GM12878 (cell line): ENCODE results near the gene C2orf68. TPM values are rescaled to one million over a fixed set of nuclear protein-coding genes. Genes with fewer than 3 reads are reported as not detected.

Source experiments
- ATAC-seq: fragments of 200-7000 bp; cut with Tn5 transposase; 3 replicates; pipeline ENCODE4 v1.9.1; 2020; ENCODE audit warnings: mild to moderate bottlenecking, moderate library complexity
- BruUV-seq: library from RNA; stranded (reverse); fragments of 400-500 nt; replicated peaks from 2 replicates; lab custom pipeline; 2021; lab: Mats Ljungman, UMichigan
- CTCF ChIA-PET: fragments of 300-600 bp; sonication (Branson Sonifier 250); formaldehyde crosslinking; extraction: SDS; loops from one replicate; lab custom pipeline; 2021; ENCODE audit warnings: inconsistent platforms; lab: Yijun Ruan, JAX
- POLR2A ChIA-PET: fragments of 350-600 bp; formaldehyde crosslinking; extraction: SDS; loops from one replicate; lab custom pipeline; 2021; ENCODE audit warnings: inconsistent platforms; lab: Charles Lee
- RAD21 ChIA-PET: fragments of 300-600 bp; sonication (Branson Sonifier 250); formaldehyde crosslinking; loops from one replicate; lab custom pipeline; 2023; ENCODE audit warnings: antibody characterized with exemption; ENCODE audit not compliant: unreplicated experiment; lab: Charles Lee
- SMC1A ChIA-PET: fragments of 300-600 bp; sonication (Branson Sonifier 250); formaldehyde crosslinking; loops from one replicate; lab custom pipeline; 2023; ENCODE audit not compliant: unreplicated experiment, uncharacterized antibody; lab: Charles Lee
- DNase-seq: peaks from one replicate; pipeline ENCODE4 v3.0.0-alpha.2; 2011; ENCODE audit warnings: low read depth, low spot score
- FAIRE-seq: peaks from 3 replicates; lab custom pipeline; 2011; peaks lifted over from hg19 to GRCh38; lab: Jason Lieb, UNC
- H2AFZ ChIP-seq: 2 replicates; pipeline ENCODE4 v1.6.0; 2011; ENCODE audit warnings: low read depth, low read length, control low read depth; ENCODE audit not compliant: control insufficient read depth
- H3K27ac ChIP-seq: 2 replicates; pipeline ENCODE4 v1.5.1; 2011; ENCODE audit warnings: control low read depth; ENCODE audit not compliant: control insufficient read depth, insufficient read depth
- H3K27me3 ChIP-seq, 2 experiments: replicated peaks in 1 of 2; 2 replicates each; pipeline versions ENCODE4 v1.6.0 to v1.6.1; 2011; ENCODE audit warnings: low read length in 1 of 2; ENCODE audit not compliant: control insufficient read depth in 2 of 2, insufficient read depth in 2 of 2
- H3K36me3 ChIP-seq, 2 experiments: 2 replicates each; pipeline ENCODE4 v1.5.1; 2011; ENCODE audit warnings: low read length in 1 of 2; ENCODE audit not compliant: control insufficient read depth in 2 of 2, insufficient read depth in 2 of 2
- H3K4me1 ChIP-seq: 2 replicates; pipeline ENCODE4 v1.6.1; 2011; ENCODE audit warnings: mild to moderate bottlenecking, low read length, moderate library complexity, mixed read lengths; ENCODE audit not compliant: control insufficient read depth, insufficient read depth
- H3K4me2 ChIP-seq: 2 replicates; pipeline ENCODE4 v1.6.0; 2011; ENCODE audit warnings: control low read depth; ENCODE audit not compliant: control insufficient read depth, insufficient read depth
- H3K4me3 ChIP-seq: fragments of 200-600 bp; sonication (generic); 2 replicates; pipeline ENCODE4 v1.5.1; 2016
- H3K79me2 ChIP-seq: 2 replicates; pipeline ENCODE4 v1.6.0; 2011; ENCODE audit warnings: low read length; ENCODE audit not compliant: control insufficient read depth, insufficient read depth
- H3K9ac ChIP-seq: 2 replicates; pipeline ENCODE4 v1.8.0; 2011; ENCODE audit warnings: low read length, control low read depth, mixed read lengths; ENCODE audit not compliant: control insufficient read depth, insufficient read depth
- H3K9me3 ChIP-seq: replicated peaks from 3 replicates; pipeline ENCODE4 v1.5.1; 2011; ENCODE audit warnings: mild to moderate bottlenecking, low read length; ENCODE audit not compliant: control insufficient read depth, insufficient read depth
- H4K20me1 ChIP-seq: 2 replicates; pipeline ENCODE4 v1.6.0; 2011; ENCODE audit not compliant: control insufficient read depth, insufficient read depth
- CREM ChIP-seq: IDR thresholded peaks from 2 replicates; pipeline ENCODE4 v1.6.1; 2014; ENCODE audit warnings: antibody characterized with exemption, low read depth
- DPF2 ChIP-seq: fragments of 450-650 bp; IDR thresholded peaks from 2 replicates; pipeline ENCODE4 v1.6.1; 2017; ENCODE audit warnings: mild to moderate bottlenecking
- ETV6 ChIP-seq, 2 experiments: fragments of 450-650 bp in 1 of 2; IDR thresholded peaks in 1 of 2; conservative IDR thresholded peaks in 1 of 2; 2 replicates each; pipeline ENCODE4 v1.6.1; 2014; ENCODE audit warnings: antibody characterized with exemption in 1 of 2, borderline replicate concordance in 1 of 2, low read depth in 1 of 2, mild to moderate bottlenecking in 1 of 2, moderate library complexity in 1 of 2
- IRF4 ChIP-seq: IDR thresholded peaks from 2 replicates; pipeline ENCODE4 v1.6.1; 2011; ENCODE audit warnings: low read depth, low read length
- NR2C1 ChIP-seq: fragments of 450-650 bp; IDR thresholded peaks from 2 replicates; pipeline ENCODE4 v1.6.1; 2017; ENCODE audit warnings: antibody characterized with exemption, mild to moderate bottlenecking, moderate library complexity
- NR2C2 ChIP-seq: IDR thresholded peaks from 2 replicates; pipeline ENCODE4 v1.6.1; 2011; ENCODE audit warnings: borderline replicate concordance, low read depth; ENCODE audit not compliant: control insufficient read depth, insufficient read length
- RUNX3 ChIP-seq: IDR thresholded peaks from 2 replicates; pipeline ENCODE4 v1.6.1; 2012; ENCODE audit warnings: low read length, inconsistent platforms
- WGBS: methylation state at CpG from one replicate; pipeline ENCODE4 v1.1.6; 2016; ENCODE audit warnings: low lambda C conversion rate; ENCODE audit not compliant: insufficient replicate concordance, insufficient coverage; ENCODE audit errors: missing lambda C conversion rate; 5-methylcytosine and 5-hydroxymethylcytosine counted together
- in situ Hi-C: fragments of 300-500 bp; cut with MboI; formaldehyde crosslinking; loops from 9 replicates; pipeline ENCODE4 v1.14.3; 2018; ENCODE audit warnings: mixed read lengths
- intact Hi-C: fragments of 100-400 bp; cut with micrococcal nuclease; formaldehyde crosslinking; loops from one replicate; pipeline ENCODE4 v1.14.2; 2022; ENCODE audit not compliant: unreplicated experiment
- polyA plus RNA-seq, 11 experiments: library from polyadenylated mRNA; depleted of rRNA in 4 of 11; unstranded in 6 of 11; stranded (reverse) in 5 of 11; fragments of >200 nt; fragmentation: Nextera tagmentation in 4 of 11; fragmentation: Illumina TruSeq in 1 of 11; extraction: Ambion mirVana in 4 of 11; extraction: Trizol in 1 of 11; gene quantifications; 1 replicate in 1 of 11; 2 replicates in 10 of 11; pipeline versions ENCODE4 v1.2.1 to v1.2.3, GENCODE V29; 2011 to 2016; ENCODE audit warnings: inconsistent platforms in 2 of 11, missing spikeins in 2 of 11, low read depth in 1 of 11
- total RNA-seq, 4 experiments: library from RNA; depleted of rRNA in 3 of 4; stranded (reverse); fragments of >200 nt in 3 of 4; fragmentation: Illumina TruSeq in 1 of 4; extraction: Trizol in 1 of 4; gene quantifications; 2 replicates each; pipeline versions ENCODE4 v1.2.1 to v1.2.3, GENCODE V29; 2013 to 2021

The C2orf68 gene
- total and polyA plus RNA-seq, 10 of the 15 experiments (the other 5 are each of a cell fraction or from before 2014, with no cell fraction given): 12.7 to 56.1 (median 28.4) TPM

DNA sequence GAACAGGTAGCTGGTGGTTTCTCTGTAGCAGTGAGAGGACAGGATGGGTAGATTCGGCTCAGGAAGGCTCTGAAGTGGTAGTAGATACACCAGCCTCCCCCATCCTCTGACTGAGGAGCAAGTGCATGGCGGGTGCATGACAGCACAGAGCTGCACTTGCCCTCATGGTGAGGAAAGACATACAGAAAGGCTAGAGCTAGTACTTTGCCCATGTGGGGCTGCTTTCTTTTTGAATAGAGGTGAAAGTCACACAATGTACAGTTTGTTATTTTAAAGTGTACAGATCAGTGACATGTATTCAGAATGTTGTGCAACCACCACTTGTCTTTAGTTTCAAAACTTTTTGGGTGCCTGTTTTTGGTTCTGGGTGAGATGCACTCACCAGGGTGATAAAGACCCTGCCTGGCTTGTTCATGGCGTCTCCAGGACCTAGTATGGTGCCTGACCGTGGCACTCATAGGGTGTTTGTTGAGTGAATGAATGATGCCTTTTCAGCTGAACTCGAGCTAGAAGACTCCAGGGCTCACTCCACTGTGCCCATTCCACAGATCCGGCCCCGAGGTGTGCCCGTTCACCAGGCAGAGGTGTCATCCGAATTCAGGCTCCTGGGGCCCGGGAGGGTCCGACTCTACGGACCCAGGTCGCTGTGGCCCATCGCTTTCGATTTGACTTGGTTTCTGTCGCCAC, 28.1 kb downstream of the C2orf68 start:
- Histone ChIP-seq H4K20me1 (no peaks in the 10 kb centered on the region), H3K36me3 (peaks cover 0 to 6% of the 10 kb centered on the region in 2 experiments; a peak in 2 of 4 replicates), H3K4me1 (peaks cover 33% of the 10 kb centered on the region), H3K9me3 (no peaks in the 10 kb centered on the region), H3K4me3 (peak overlapping the region; percentile 72; the same call in 1 of the 2 replicates), H3K4me2 (peak overlapping the region; percentile 97), H3K9ac (peak overlapping the region; percentile 56), H3K79me2 (peaks cover 13% of the 10 kb centered on the region), H2AFZ (peak overlapping the region; percentile 64), H3K27me3 (no peaks in the 10 kb centered on the region), H3K27ac (peak overlapping the region; percentile 64)
- DNase-seq: no peak
- intact Hi-C loops: no loop called here
- RAD21 ChIA-PET: no interaction called here
- SMC1A ChIA-PET: interaction anchor here (1.3 to 1.4 kb wide), 2 partner anchors 12 to 14 kb away, joined by 6 read pairs; partner anchors contain the start of gene RNF181
- CTCF ChIA-PET: interaction anchor here (0.9 kb wide), 1 partner anchor 123 kb away, joined by 3 read pairs; no protein-coding TSS in a partner anchor
- no peak for FAIRE-seq
- WGBS: 17% methylated on average over 10 of the region's 16 CpGs
- no TSS peak for BruUV-seq
- TF ChIP-seq NR2C2 (no peak), NR2C1 (no peak), ETV6 (conservative IDR thresholded peaks at IDR 0.05 in 1 of 2, IDR thresholded peaks at IDR 0.05 in 1 of 2; ENCODE audit: borderline replicate concordance in 1 of 2, low read depth in 1 of 2) (0 out of 4 replicates have a peak, but pooled peaks of 1 of the 2 experiments have one; percentile 36), RUNX3 (peak; percentile 27; the same call in 1 of the 2 replicates), IRF4 (peak; percentile 69), DPF2 (0 out of 2 replicates have a peak, but pooled peaks have one; percentile 42), CREM (0 out of 2 replicates have a peak, but pooled peaks have one; percentile 37)
- POLR2A ChIA-PET: interaction anchor here (1.3 kb wide), 1 partner anchor 12 kb away, joined by 9 read pairs; the partner anchor contains the start of gene RNF181
- ATAC-seq: no peak; the same call in 2 of the 3 replicates
- in situ Hi-C loops: no loop called here
